Suprapubic skin (tissue), 4 donors: ENCODE measurements around the gene UCP3.

Experiments
- EP300 ChIP-seq: sonication (generic); formaldehyde crosslinking; IDR thresholded peaks from one replicate; pipeline ENCODE4 v1.6.1; 2017; ENCODE audit warnings: antibody characterized with exemption
- POLR2A ChIP-seq, 2 donors: fragments of 450-650 bp; IDR thresholded peaks; one replicate each; pipeline ENCODE4 v1.6.1; 2017; ENCODE audit warnings: antibody characterized with exemption in 2 of 2, mild to moderate bottlenecking in 2 of 2, moderate library complexity in 2 of 2
- POLR2AphosphoS5 ChIP-seq, 3 donors: sonication (generic); formaldehyde crosslinking; IDR thresholded peaks; one replicate each; pipeline ENCODE4 v1.6.1; 2017; ENCODE audit warnings: antibody characterized with exemption in 3 of 3
- TF ChIP-seq, protein P1 (sequence below), 2 donors: fragments of 200-600 bp in 1 of 2; fragments of 450-650 bp in 1 of 2; sonication (generic) in 1 of 2; IDR thresholded peaks; one replicate each; pipeline ENCODE4 v1.5.1; 2016 to 2019; ENCODE audit warnings: antibody characterized with exemption in 2 of 2, mild to moderate bottlenecking in 1 of 2, moderate library complexity in 1 of 2

- TF ChIP-seq, protein P1, sequence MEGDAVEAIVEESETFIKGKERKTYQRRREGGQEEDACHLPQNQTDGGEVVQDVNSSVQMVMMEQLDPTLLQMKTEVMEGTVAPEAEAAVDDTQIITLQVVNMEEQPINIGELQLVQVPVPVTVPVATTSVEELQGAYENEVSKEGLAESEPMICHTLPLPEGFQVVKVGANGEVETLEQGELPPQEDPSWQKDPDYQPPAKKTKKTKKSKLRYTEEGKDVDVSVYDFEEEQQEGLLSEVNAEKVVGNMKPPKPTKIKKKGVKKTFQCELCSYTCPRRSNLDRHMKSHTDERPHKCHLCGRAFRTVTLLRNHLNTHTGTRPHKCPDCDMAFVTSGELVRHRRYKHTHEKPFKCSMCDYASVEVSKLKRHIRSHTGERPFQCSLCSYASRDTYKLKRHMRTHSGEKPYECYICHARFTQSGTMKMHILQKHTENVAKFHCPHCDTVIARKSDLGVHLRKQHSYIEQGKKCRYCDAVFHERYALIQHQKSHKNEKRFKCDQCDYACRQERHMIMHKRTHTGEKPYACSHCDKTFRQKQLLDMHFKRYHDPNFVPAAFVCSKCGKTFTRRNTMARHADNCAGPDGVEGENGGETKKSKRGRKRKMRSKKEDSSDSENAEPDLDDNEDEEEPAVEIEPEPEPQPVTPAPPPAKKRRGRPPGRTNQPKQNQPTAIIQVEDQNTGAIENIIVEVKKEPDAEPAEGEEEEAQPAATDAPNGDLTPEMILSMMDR (IDR thresholded peaks at IDR 0.05): no peak
- no peak for TF ChIP-seq POLR2A (IDR thresholded peaks at IDR 0.05)
- no peak for TF ChIP-seq POLR2AphosphoS5 (IDR thresholded peaks at IDR 0.05)
- TF ChIP-seq EP300: no peak
These were observed 3.4 kb upstream of the UCP3 start for GRCh38 chr11:74012074-74012809.
